Stimulated activated CD4-positive, alpha-beta T cell treated with anti-CD3 and anti-CD28 coated beads, Interleukin-15, amount 100 ng/mL, for 48 hours (primary cell): Measurements from ENCODE around the gene PATZ1.

Experiments
- DNase-seq, 2 donors: peaks; one replicate each; pipeline ENCODE4 v3.0.0-alpha.2; 2020; ENCODE audit warnings: low read depth in 2 of 2

The PATZ1 gene

GRCh38 chr22:31282748-31283468 lies 63.2 kb downstream of the PATZ1 start:
- DNase-seq: no peak

DNA sequence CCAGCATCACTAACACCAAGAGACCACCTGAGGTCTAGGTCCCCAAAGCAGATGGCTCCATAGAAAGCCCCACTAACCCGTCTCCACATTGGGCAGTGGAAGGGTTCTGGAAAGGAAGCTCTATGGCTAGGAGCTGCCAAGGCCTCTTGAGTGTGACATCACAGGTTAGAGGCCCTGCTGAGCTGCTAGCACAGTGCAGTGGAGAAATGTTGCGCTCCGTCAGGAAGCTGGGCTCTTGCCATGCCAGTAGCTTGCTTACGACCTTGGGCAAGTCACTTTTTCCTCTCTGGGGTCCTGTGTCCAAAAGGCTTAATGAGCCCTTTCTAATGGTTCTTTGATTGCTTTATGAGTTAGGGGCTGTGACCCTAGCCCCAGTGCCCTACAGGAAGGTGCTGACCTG lies 64.4 kb downstream of the PATZ1 start:
- no peak for DNase-seq

DNA sequence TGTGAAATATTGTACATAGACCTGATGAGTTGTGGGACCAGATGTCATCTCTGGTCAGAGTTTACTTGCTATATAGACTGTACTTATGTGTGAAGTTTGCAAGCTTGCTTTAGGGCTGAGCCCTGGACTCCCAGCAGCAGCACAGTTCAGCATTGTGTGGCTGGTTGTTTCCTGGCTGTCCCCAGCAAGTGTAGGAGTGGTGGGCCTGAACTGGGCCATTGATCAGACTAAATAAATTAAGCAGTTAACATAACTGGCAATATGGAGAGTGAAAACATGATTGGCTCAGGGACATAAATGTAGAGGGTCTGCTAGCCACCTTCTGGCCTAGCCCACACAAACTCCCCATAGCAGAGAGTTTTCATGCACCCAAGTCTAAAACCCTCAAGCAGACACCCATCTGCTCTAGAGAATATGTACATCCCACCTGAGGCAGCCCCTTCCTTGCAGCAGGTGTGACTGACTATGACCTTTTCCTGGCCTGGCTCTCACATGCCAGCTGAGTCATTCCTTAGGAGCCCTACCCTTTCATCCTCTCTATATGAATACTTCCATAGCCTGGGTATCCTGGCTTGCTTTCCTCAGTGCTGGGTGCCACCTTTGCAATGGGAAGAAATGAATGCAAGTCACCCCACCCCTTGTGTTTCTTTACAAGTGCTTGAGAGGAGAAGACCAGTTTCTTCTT lies 66.2 kb downstream of the PATZ1 start:
- no peak for DNase-seq

DNA sequence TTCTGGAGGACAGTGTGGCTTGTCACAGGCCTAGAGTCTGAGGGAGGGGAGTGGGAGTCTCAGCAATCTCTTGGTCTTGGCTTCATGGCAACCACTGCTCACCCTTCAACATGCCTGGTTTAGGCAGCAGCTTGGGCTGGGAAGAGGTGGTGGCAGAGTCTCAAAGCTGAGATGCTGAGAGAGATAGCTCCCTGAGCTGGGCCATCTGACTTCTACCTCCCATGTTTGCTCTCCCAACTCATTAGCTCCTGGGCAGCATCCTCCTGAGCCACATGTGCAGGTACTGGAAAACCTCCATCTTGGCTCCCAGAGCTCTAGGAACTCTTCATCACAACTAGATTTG lies 66.8 kb downstream of the PATZ1 start:
- no peak for DNase-seq

DNA sequence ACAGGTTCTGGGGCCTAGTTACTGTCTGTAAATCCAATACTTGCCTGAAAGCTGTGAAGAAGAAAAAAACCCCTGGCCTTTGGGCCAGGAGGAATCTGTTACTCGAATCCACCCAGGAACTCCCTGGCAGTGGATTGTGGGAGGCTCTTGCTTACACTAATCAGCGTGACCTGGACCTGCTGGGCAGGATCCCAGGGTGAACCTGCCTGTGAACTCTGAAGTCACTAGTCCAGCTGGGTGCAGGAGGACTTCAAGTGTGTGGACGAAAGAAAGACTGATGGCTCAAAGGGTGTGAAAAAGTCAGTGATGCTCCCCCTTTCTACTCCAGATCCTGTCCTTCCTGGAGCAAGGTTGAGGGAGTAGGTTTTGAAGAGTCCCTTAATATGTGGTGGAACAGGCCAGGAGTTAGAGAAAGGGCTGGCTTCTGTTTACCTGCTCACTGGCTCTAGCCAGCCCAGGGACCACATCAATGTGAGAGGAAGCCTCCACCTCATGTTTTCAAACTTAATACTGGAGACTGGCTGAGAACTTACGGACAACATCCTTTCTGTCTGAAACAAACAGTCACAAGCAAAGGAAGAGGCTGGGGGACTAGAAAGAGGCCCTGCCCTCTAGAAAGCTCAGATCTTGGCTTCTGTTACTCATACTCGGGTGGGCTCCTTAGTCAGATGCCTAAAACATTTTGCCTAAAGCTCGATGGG lies 67.4 kb downstream of the PATZ1 start:
- no peak for DNase-seq

DNA sequence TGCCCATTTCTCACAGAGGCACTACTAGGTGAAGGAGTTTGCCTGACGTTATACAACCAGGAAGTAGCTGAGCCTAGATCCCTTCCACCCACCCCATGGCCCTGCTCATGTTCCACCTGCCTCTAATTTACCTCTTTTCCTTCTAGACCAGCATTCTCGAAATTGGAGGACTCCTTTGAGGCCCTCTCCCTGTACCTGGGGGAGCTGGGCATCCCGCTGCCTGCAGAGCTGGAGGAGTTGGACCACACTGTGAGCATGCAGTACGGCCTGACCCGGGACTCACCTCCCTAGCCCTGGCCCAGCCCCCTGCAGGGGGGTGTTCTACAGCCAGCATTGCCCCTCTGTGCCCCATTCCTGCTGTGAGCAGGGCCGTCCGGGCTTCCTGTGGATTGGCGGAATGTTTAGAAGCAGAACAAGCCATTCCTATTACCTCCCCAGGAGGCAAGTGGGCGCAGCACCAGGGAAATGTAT lies 68.0 kb downstream of the PATZ1 start:
- no peak for DNase-seq

- DNase-seq: no peak
Measured at GRCh38 chr22:31277741-31278140, 68.4 kb downstream of the PATZ1 start.

- no peak for DNase-seq
Measured at GRCh38 chr22:31276426-31277167, 69.5 kb downstream of the PATZ1 start.
